Ovary (tissue), 9 donors: ENCODE measurements around the gene AFF2. TPM values are rescaled to one million over a fixed set of nuclear protein-coding genes. Genes with fewer than 3 reads are reported as not detected.

ENCODE experiments used
- DNase-seq, 5 donors: peaks; one replicate each; pipeline ENCODE4 v3.0.0-alpha.2; 2019 to 2020
- H3K27ac ChIP-seq, 2 donors: fragments of 200-600 bp; one replicate each; pipeline versions ENCODE4 v1.5.1 to v1.8.0; 2019 to 2022
- H3K27me3 ChIP-seq: fragments of 200-600 bp; one replicate; pipeline ENCODE4 v1.8.0; 2022
- H3K36me3 ChIP-seq: fragments of 200-600 bp; sonication (generic); one replicate; pipeline ENCODE4 v1.5.1; 2019
- H3K4me1 ChIP-seq: one replicate; pipeline ENCODE4 v1.8.1; 2013; ENCODE audit warnings: mild to moderate bottlenecking, moderate library complexity; ENCODE audit not compliant: insufficient read depth
- H3K4me3 ChIP-seq: fragments of 200-600 bp; sonication (generic); one replicate; pipeline ENCODE4 v1.5.1; 2017
- H3K9me3 ChIP-seq, 2 donors: fragments of 200-600 bp in 1 of 2; sonication (generic) in 1 of 2; one replicate each; pipeline versions ENCODE4 v1.5.1 to v1.8.1; 2013 to 2019; ENCODE audit warnings: mild to moderate bottlenecking in 1 of 2, moderate library complexity in 1 of 2
- EP300 ChIP-seq: sonication (generic); formaldehyde crosslinking; IDR thresholded peaks from one replicate; pipeline ENCODE4 v1.6.1; 2017; ENCODE audit warnings: antibody characterized with exemption
- POLR2A ChIP-seq: fragments of 450-650 bp; IDR thresholded peaks from one replicate; pipeline ENCODE4 v1.6.1; 2017; ENCODE audit warnings: antibody characterized with exemption, mild to moderate bottlenecking, moderate library complexity
- WGBS, 3 donors: extraction: QIAGEN DNeasy Blood & Tissue Kit in 1 of 3; methylation state at CpG; one replicate each; pipeline versions ENCODE4 v1.1.5 to v1.1.7; 2013 to 2017; 5-methylcytosine and 5-hydroxymethylcytosine counted together
- intact Hi-C, 4 donors: fragments of 100-400 bp; cut with DNase I; formaldehyde crosslinking; loops; one replicate each; pipeline versions ENCODE4 v1.11.0 to v1.15.1; 2022 to 2023
- polyA plus RNA-seq, 2 donors: library from polyadenylated mRNA; stranded (reverse); fragments of 200-250 nt in 1 of 2; fragments of 350-450 nt in 1 of 2; fragmentation: Illumina TruSeq in 1 of 2; extraction: RNeasy Lipid Tissue Mini Kit (QIAGEN cat#74804) in 1 of 2; gene quantifications; one replicate each; pipeline ENCODE4 v1.2.3, GENCODE V29; 2013 to 2014
- total RNA-seq, 7 donors: library from RNA; depleted of rRNA in 2 of 7; stranded (reverse); fragments of >200 nt in 2 of 7; fragmentation: NEBNext Ultra II Directional in 3 of 7; extraction: Animal tissue kit (Norgen Biotek cat#: 25700) in 3 of 7; gene quantifications; one replicate each; pipeline versions ENCODE4 v1.1.0 to v1.2.4, GENCODE V29; 2016 to 2023
- TF ChIP-seq, protein P1 (sequence below), 3 donors: fragments of 450-650 bp in 2 of 3; fragments of 200-600 bp in 1 of 3; IDR thresholded peaks; one replicate each; pipeline versions ENCODE4 v1.5.1 to v1.8.0; 2016 to 2022; ENCODE audit warnings: antibody characterized with exemption in 3 of 3, mild to moderate bottlenecking in 1 of 3
- donor health status: DM: no; HTN: no; CAD: no; lungs with moderate emphysema.
- donor health status: DM: no; HTN: no; CAD: no.
- donor health status: Bipolar disorder and iron deficiency.
- donor health status: DM: yes; HTN: yes; CAD: no.
- donor health status: DM: no; HTN: no; CAD: no.
- donor health status: DM: yes; HTN: yes; CAD: no.

The AFF2 gene
- total and polyA plus RNA-seq, 9 donors = 1.3 to 12.3 (median 4.6) TPM

DNA sequence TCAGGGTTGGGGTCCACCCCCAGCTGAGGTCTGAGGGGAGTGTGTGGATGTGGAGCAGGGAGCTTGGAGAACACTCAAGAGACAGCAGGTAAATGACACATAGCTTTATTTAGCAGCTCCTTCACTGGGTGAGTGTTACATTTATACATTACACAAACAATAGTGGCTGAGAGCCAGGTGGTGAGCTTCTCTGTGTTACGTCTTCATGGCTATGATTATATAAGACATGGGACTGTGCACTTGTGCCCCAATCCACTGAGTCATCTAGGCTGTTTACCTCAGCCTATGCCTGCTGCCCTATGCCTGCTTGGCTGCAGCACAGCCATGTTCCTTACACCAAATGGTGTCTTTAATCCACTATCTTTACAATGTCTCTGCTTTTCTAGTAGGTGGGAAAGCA, 459.6 kb downstream of the AFF2 start:
- Histone ChIP-seq H3K9me3 (no peaks in the 10 kb centered on the region), H3K4me3 (no peak overlapping the region), H3K4me1 (no peaks in the 10 kb centered on the region), H3K27me3 (no peaks in the 10 kb centered on the region), H3K27ac (no peak overlapping the region), H3K36me3 (no peaks in the 10 kb centered on the region)
- WGBS, 3 donors = 68 to 71% (median 70%) methylated on average over 1 of the region's 1 CpG
- intact Hi-C loops = no loop called here
- TF ChIP-seq EP300 (no peak), POLR2A (no peak)
- TF ChIP-seq, protein P1, sequence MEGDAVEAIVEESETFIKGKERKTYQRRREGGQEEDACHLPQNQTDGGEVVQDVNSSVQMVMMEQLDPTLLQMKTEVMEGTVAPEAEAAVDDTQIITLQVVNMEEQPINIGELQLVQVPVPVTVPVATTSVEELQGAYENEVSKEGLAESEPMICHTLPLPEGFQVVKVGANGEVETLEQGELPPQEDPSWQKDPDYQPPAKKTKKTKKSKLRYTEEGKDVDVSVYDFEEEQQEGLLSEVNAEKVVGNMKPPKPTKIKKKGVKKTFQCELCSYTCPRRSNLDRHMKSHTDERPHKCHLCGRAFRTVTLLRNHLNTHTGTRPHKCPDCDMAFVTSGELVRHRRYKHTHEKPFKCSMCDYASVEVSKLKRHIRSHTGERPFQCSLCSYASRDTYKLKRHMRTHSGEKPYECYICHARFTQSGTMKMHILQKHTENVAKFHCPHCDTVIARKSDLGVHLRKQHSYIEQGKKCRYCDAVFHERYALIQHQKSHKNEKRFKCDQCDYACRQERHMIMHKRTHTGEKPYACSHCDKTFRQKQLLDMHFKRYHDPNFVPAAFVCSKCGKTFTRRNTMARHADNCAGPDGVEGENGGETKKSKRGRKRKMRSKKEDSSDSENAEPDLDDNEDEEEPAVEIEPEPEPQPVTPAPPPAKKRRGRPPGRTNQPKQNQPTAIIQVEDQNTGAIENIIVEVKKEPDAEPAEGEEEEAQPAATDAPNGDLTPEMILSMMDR (IDR thresholded peaks at IDR 0.05) = no peak
- no peak for DNase-seq

DNA sequence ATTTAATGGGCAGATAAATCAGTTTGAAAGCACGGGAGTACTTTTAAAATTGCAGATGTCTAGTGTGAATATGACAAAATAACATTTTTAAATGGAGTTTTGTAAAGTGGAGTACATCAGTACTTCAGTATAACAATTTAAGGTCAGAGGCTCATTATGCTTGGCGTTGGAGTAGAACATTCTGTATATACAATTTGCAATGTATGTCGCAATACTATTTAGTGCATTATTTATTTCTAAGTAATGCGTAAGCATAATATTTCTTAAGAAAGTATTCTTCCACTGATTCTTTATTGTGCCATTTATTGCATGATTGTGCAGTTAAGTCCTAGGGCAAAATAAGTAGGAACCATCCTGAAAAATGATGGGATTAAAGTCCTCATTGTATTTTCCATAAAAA, 461.6 kb downstream of the AFF2 start:
- 79 to 84% (median 82%) methylated on average over 4 of the region's 4 CpGs for WGBS, 3 donors
- Histone ChIP-seq H3K27me3 (no peaks in the 10 kb centered on the region), H3K4me3 (no peak overlapping the region), H3K36me3 (no peaks in the 10 kb centered on the region), H3K4me1 (no peaks in the 10 kb centered on the region), H3K27ac (no peak overlapping the region), H3K9me3 (no peaks in the 10 kb centered on the region)
- intact Hi-C loops = no loop called here
- TF ChIP-seq POLR2A (no peak), EP300 (no peak)
- TF ChIP-seq, protein P1 (IDR thresholded peaks at IDR 0.05) = no peak
- no peak for DNase-seq

DNA sequence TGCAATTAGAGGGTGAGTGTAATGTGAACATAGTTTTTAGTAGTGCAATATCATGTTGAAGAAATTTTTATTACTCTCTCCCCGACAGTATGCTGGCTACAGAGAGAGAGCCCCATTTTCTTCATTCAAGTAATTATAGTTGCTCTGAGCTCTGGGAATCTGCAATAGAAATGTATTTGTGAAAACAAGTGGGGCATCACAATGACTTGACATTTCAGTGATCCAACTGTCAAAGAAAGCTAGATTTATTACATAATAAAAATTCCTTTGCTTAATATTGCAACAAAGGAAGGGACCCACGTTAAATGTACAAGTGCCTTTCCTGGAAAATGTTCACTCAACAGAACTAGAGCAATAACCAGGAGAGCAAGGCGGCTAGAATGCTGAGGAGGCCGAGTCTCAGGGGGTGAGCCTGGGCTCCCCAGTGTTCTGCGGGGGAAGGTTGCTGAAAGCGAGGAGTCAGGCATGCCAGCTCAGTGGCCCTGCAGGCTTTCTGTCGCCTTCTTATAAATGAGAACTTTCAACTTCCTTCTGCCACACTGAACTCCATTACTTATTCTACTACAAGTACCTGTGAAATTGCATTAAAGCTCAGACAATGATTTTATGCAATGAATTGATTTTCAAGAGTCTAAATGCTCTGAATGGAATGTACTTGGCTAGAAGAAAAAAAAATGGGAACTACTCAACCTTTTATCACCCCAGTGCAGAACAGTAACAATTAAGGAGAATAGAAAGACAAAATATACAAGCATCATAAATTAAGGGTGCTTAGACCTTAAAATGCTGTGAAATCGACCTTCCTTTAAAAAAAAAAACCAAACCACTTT, 476.4 kb downstream of the AFF2 start:
- whole genome bisulfite sequencing, 3 donors = 58 to 62% (median 60%) methylated on average over 8 of the region's 8 CpGs
- H3K27me3 ChIP-seq = no peaks in the 10 kb centered on the region
- no peaks in the 10 kb centered on the region for H3K9me3 ChIP-seq
- no peak overlapping the region for H3K27ac ChIP-seq
- TF ChIP-seq EP300 = no peak
- TF ChIP-seq POLR2A = no peak
- TF ChIP-seq, protein P1 (IDR thresholded peaks at IDR 0.05) = no peak
- DNase-seq = no peak
- H3K4me1 ChIP-seq = no peaks in the 10 kb centered on the region
- no peak overlapping the region for H3K4me3 ChIP-seq
- H3K36me3 ChIP-seq = no peaks in the 10 kb centered on the region
- intact Hi-C loops = no loop called here

DNA sequence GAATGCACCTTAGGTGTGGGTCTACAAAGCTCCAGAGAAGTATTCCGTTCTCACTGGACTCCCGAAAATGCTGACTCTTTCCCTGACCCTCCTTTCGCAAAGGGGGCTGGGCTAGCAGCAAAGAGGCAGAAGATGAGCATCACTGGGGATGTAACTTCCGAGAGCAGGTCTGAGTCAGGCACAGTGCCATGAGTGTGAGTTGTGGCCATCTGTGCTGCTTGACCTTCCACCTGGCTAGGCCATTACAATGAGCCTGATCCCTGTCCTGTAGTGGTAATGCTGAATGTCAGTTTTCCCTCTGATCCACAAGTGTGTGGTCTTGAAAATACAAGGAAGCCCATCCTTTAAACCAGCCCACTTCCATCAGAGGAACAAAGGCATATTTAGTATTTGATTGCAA, 479.4 kb downstream of the AFF2 start:
- H3K36me3 ChIP-seq = no peaks in the 10 kb centered on the region

More for the DNA sequence above, 479.4 kb downstream of the AFF2 start:
- intact Hi-C loops = no loop called here
- Histone ChIP-seq H3K4me3 (no peak overlapping the region), H3K9me3 (no peaks in the 10 kb centered on the region), H3K27me3 (no peaks in the 10 kb centered on the region), H3K27ac (no peak overlapping the region), H3K4me1 (no peaks in the 10 kb centered on the region)
- no peak for DNase-seq
- WGBS, 3 donors = 75 to 92% (median 79%) methylated on average over 4 of the region's 4 CpGs
- TF ChIP-seq, protein P1 (IDR thresholded peaks at IDR 0.05) = no peak
- TF ChIP-seq POLR2A (no peak), EP300 (no peak)
